Activated T-cell treated with anti-CD3 and anti-CD28 coated beads, Interleukin-2, amount 50 U/mL, for 72 hours (primary cell): ENCODE data around the gene ZNF516. TPM values are rescaled to one million over a fixed set of nuclear protein-coding genes. Genes with fewer than 3 reads are reported as not detected.

Source experiments
- ATAC-seq, 2 donors: fragments of 150-1000 bp; cut with Tn5 transposase; replicated peaks in 1 of 2; 2 replicates each; pipeline ENCODE4 v1.10.0; 2021; ENCODE audit warnings: moderate library complexity in 2 of 2, mild to moderate bottlenecking in 1 of 2
- DNase-seq, 2 donors: peaks; one replicate each; pipeline ENCODE4 v3.0.0; 2021 to 2022; ENCODE audit warnings: mixed read lengths in 1 of 2
- H3K27ac Mint-ChIP-seq: one replicate; pipeline ENCODE4 v1.8.0; 2022; ENCODE audit warnings: mild to moderate bottlenecking, moderate library complexity, mixed read lengths
- H3K27me3 Mint-ChIP-seq: one replicate; pipeline ENCODE4 v1.8.0; 2022; ENCODE audit warnings: low read depth, mixed read lengths
- H3K36me3 Mint-ChIP-seq, 2 donors: one replicate each; pipeline ENCODE4 v1.8.0; 2022; ENCODE audit warnings: mixed read lengths in 2 of 2, mild to moderate bottlenecking in 1 of 2; ENCODE audit not compliant: insufficient read depth in 2 of 2
- H3K4me1 Mint-ChIP-seq: one replicate; pipeline ENCODE4 v1.8.0; 2022; ENCODE audit warnings: low read depth, mixed read lengths
- H3K4me3 Mint-ChIP-seq, 2 donors: one replicate each; pipeline ENCODE4 v1.8.0; 2022; ENCODE audit warnings: mild to moderate bottlenecking in 2 of 2, mixed read lengths in 2 of 2, moderate library complexity in 2 of 2
- H3K9me3 Mint-ChIP-seq, 2 donors: one replicate each; pipeline ENCODE4 v1.8.0; 2022; ENCODE audit warnings: mixed read lengths in 2 of 2
- total RNA-seq, 2 donors: library from RNA; stranded (reverse); gene quantifications; one replicate each; pipeline ENCODE4 v1.2.3, GENCODE V29; 2022

Gene ZNF516
- total RNA-seq, 2 donors from 2014 or later, result 13.2 to 13.9 TPM

GRCh38 chr18:76368976-76369375, 126.1 kb downstream of the ZNF516 start:
- DNase-seq (no peak), ATAC-seq (no peak)
- Mint-ChIP-seq H3K27ac (no peak overlapping the region), H3K4me1 (peaks cover 37% of the 10 kb centered on the region), H3K36me3 (peaks cover 0 to 4% of the 10 kb centered on the region in 2 donors), H3K4me3 (no peak overlapping the region), H3K9me3 (no peaks in the 10 kb centered on the region), H3K27me3 (peaks cover 11% of the 10 kb centered on the region)

DNA sequence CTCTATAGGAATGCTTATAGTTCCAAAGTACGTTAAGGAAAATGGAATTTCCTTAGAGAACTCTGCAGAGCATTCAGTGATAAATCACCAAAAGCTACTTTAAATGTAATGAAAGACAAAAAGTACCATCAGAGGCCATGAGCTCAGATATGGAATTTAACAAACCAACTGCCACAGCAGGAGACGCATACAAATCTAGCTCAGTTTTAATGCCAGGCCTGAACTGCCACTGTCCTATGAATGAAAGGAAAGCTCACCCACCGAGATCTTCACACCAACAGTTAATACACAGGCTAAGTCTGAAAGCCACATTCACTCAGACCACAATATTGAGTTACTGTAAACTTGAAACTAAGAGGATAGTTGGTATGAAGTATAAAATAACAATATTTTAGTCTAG, 126.8 kb downstream of the ZNF516 start:
- Mint-ChIP-seq H3K27me3 (peaks cover 9% of the 10 kb centered on the region), H3K27ac (no peak overlapping the region), H3K4me1 (peaks cover 35% of the 10 kb centered on the region), H3K9me3 (no peaks in the 10 kb centered on the region), H3K4me3 (no peak overlapping the region), H3K36me3 (peaks cover 0 to 2% of the 10 kb centered on the region in 2 donors)
- DNase-seq (no peak), ATAC-seq (no peak)

DNA sequence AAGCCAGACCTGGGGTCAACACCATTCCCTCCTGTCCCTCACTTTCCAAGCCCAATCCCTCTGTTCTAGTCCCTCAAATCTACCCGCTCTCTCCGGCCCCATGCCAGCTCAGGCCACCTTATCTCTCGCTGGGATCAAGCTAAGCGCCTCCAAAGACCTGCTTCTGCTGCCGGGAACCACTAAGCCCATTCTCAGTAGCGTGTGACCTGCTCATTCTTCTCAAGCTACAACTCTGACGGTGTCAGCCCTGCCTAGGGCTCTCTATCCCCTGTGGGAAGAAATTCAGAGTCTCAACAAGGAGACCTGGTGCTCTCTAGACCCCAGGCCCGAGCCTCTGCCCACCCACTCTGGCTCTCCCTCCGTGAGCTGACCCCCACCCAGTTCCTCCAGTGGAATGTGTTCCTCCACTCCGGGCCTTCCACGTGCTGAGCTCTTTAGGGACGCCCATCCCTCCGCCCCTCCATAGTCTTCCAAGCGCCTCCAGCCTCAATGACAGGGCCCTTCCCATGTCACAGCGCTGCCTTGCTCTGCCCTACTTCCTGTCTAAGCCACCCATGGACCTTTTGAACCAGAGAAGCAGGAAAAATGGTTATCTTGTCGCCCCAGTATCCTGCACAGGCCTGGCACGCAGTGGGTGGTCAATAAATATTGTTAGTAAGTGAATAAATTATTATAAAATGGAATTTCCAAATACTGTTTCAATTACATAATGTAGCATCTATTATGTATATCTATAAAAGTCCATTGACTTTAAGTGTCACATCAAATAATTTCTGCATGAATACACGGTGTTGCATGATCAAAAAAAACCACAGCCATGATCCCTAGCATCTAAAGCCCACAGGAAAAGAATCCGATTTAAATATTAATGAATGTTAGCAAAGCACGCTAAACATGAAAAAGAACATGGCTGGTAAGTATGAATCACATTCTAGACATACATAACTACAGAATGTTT, 127.6 kb downstream of the ZNF516 start:
- H3K4me3 Mint-ChIP-seq, result no peak overlapping the region
- H3K9me3 Mint-ChIP-seq, result no peaks in the 10 kb centered on the region
- no peak for DNase-seq
- H3K36me3 Mint-ChIP-seq, result no peaks in the 10 kb centered on the region
- peaks cover 31% of the 10 kb centered on the region for H3K4me1 Mint-ChIP-seq
- no peak for ATAC-seq
- H3K27me3 Mint-ChIP-seq, result peaks cover 1% of the 10 kb centered on the region
- H3K27ac Mint-ChIP-seq, result no peak overlapping the region

- Mint-ChIP-seq H3K27me3 (no peaks in the 10 kb centered on the region), H3K9me3 (no peaks in the 10 kb centered on the region), H3K4me3 (peak overlapping the region; percentile 24 to 47), H3K4me1 (peaks cover 30% of the 10 kb centered on the region), H3K36me3 (no peaks in the 10 kb centered on the region), H3K27ac (no peak overlapping the region)
- ATAC-seq (no peak), DNase-seq (no peak)
Measured at GRCh38 chr18:76365561-76365960, 129.5 kb downstream of the ZNF516 start.

DNA sequence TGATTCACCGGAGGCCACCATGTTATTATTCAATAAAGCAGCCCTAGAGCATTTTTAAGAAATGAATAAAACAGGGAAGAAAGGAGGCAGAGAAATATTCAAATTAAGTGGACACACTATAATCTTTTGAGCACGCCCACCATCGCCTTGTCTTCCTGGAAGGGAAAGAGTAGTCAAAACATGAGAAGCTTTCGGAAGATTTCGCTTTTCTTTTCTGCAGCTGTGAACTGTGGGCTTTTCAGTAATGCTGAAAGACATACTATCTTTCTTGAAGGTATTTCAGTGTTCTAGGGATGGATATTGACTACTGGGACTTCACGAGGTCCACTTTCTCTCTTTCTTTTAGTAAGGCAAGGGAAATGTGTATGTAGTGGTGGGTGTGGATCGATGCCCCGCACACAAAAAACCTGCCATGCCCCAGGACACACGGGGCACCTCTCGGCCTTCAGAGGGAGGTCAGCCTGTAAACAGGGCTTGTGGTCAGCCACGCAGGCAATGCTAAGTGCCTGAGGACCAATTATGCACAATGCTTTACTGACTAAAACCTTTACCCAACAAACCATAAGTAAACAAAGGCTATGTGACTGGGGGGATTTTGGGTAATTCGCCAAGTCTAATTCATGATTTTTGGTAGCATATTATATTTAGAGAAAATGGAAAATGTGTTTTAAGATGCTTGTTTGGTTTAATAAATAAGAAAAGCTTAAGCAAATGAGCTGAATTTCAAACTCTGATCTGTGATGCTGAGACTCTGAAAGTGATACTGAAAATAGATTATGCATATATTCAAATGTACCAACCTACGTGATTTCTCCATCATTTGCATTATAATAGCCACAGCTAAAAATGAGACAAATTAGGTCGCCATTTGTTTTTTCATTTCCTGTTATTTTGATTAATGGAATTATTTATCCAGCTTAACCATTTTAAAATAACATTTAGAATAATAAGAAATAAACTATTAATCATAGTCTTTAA, 130.5 kb downstream of the ZNF516 start:
- peak; percentile 83 to 88 for ATAC-seq
- Mint-ChIP-seq H3K4me3 (peak overlapping the region; percentile 41 to 74), H3K36me3 (no peaks in the 10 kb centered on the region), H3K27me3 (no peaks in the 10 kb centered on the region), H3K4me1 (peaks cover 30% of the 10 kb centered on the region), H3K9me3 (no peaks in the 10 kb centered on the region), H3K27ac (peak overlapping the region; percentile 61)
- DNase-seq, result peak; percentile 33 to 38

DNA sequence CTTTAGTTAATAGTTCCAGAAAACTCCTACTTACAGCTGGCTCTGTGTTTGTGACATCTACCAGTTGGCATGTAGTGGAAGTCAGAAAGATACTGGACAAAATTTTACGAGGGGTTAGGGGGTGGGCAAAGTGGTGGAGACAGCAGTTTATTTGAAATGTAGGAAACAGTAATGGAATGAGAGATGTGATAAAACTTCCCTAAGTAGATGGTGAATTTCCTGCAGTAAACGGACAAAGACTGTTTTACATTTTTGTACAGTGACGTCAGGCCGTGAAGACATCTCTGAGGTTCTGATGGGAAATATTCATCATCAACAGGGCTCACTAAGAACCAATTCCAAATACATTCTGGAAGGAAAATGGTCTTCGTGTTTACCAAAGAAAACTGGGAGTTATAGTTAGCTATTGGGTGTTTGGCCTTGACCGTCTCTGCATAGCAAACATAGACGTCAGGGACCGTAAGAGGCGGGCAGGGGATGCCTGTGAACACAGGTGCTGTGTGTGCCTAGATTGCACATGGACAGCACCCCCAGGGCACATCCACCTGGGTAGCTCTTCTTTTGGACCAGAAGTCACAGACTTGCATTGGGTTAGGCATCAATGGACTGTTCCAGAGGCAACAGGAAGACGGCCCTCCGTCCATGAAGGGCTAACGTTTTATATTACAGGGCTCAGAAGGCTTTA, 131.5 kb downstream of the ZNF516 start:
- Mint-ChIP-seq H3K4me1 (peaks cover 30% of the 10 kb centered on the region), H3K4me3 (peak overlapping the region in 1 of 2 donors; percentile 74), H3K27me3 (no peaks in the 10 kb centered on the region), H3K36me3 (no peaks in the 10 kb centered on the region), H3K9me3 (no peaks in the 10 kb centered on the region), H3K27ac (no peak overlapping the region)
- ATAC-seq (peak in 1 of 2 donors; percentile 3), DNase-seq (no peak)

DNA sequence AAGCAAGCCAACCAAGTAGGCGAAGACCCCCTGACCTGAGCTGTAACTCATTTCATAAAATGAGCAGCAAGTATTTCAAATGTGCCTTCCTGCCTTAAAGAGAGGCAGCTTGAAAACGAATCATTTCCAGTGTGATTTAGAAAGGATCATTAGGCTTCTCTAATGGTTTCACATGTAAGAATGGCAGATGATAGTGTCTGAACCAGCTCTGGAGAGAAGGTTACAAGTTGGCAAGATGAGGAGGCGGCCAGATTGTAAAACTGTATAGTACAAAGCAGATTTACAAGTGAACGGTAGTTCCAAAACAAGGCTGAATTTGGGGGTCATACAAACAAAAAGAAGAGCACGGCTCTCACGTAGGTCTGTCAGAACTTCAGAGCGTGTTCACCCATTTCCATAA, 132.4 kb downstream of the ZNF516 start:
- Mint-ChIP-seq H3K36me3 (no peaks in the 10 kb centered on the region), H3K27me3 (no peaks in the 10 kb centered on the region), H3K27ac (no peak overlapping the region), H3K4me3 (no peak overlapping the region), H3K9me3 (no peaks in the 10 kb centered on the region), H3K4me1 (peaks cover 30% of the 10 kb centered on the region)
- ATAC-seq (no peak), DNase-seq (no peak)

GRCh38 chr18:76361219-76361618, 133.8 kb downstream of the ZNF516 start:
- Mint-ChIP-seq H3K4me3 (no peak overlapping the region), H3K36me3 (peaks cover 0 to 2% of the 10 kb centered on the region in 2 donors), H3K27ac (no peak overlapping the region), H3K4me1 (peaks cover 24% of the 10 kb centered on the region), H3K9me3 (no peaks in the 10 kb centered on the region), H3K27me3 (no peaks in the 10 kb centered on the region)
- DNase-seq (no peak), ATAC-seq (no peak)

- no peak for ATAC-seq
- Mint-ChIP-seq H3K36me3 (peaks cover 0 to 2% of the 10 kb centered on the region in 2 donors), H3K9me3 (no peaks in the 10 kb centered on the region), H3K4me1 (peaks cover 17% of the 10 kb centered on the region), H3K4me3 (no peak overlapping the region), H3K27me3 (no peaks in the 10 kb centered on the region), H3K27ac (no peak overlapping the region)
- no peak for DNase-seq
Measured at GRCh38 chr18:76359909-76360308, 135.1 kb downstream of the ZNF516 start.

- H3K4me1 Mint-ChIP-seq, result peaks cover 7% of the 10 kb centered on the region
- no peak overlapping the region for H3K27ac Mint-ChIP-seq
- peaks cover 1 to 4% of the 10 kb centered on the region in 2 donors for H3K9me3 Mint-ChIP-seq
- no peaks in the 10 kb centered on the region for H3K27me3 Mint-ChIP-seq
- H3K36me3 Mint-ChIP-seq, result peaks cover 2 to 8% of the 10 kb centered on the region in 2 donors
- DNase-seq (no peak), ATAC-seq (no peak)
- H3K4me3 Mint-ChIP-seq, result no peak overlapping the region
Measured at GRCh38 chr18:76358774-76359173, 136.3 kb downstream of the ZNF516 start.

DNA sequence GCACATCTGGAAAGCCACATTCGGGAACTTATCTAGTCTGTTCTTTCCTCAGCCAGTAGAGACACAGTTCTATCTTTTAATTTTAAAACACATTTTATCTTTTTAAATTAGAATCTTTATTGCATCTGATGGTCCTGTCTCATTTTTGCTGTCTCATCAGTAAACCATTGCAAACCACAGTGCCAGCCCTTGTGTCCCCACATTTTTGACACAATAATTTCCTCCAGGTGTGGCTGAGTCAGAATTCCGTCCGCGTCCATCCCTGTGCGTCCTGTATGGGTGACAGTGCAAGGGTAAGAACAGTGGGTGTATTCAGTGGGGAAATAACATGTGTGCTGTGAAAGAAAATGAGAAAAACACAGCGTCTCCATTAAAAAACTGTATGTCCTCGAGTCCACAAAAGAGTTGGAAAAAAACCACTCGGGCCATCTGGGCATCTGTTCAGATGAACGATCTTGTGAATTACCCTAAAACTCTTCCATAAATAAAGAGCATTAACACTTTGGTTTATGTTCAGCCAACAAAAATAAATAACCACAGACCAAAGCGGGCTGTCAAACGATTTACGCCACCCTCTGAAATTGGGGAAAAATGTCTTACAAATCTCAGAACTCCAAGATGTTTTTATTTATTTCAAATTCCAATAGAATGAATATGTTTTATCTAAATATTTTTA, 137.3 kb downstream of the ZNF516 start:
- ATAC-seq (no peak), DNase-seq (no peak)
- no peak overlapping the region for H3K27ac Mint-ChIP-seq
- H3K9me3 Mint-ChIP-seq, result peaks cover 3 to 4% of the 10 kb centered on the region in 2 donors
- H3K4me3 Mint-ChIP-seq, result no peak overlapping the region
- H3K4me1 Mint-ChIP-seq, result no peaks in the 10 kb centered on the region
- peaks cover 2 to 13% of the 10 kb centered on the region in 2 donors for H3K36me3 Mint-ChIP-seq
- H3K27me3 Mint-ChIP-seq, result no peaks in the 10 kb centered on the region

DNA sequence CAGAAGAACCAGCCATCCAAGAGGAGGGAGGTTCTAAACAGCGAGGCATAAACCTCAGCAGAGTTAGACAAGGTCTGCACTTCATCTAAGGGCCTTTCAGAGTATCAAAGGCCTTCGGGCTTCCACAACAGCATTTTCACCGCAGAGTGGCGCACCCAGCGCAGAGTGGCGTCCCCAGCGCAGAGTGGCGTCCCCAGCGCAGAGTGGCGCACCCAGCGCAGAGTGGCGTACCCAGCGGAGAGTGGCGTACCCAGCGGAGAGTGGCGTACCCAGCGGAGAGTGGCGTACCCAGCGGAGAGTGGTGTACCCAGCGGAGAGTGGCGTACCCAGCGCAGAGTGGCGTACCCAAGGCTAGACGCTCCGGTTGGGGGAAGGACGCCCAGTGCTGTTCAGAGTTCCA, 137.9 kb downstream of the ZNF516 start:
- ATAC-seq (no peak), DNase-seq (no peak)
- no peak overlapping the region for H3K4me3 Mint-ChIP-seq
- H3K36me3 Mint-ChIP-seq, result peaks cover 2 to 13% of the 10 kb centered on the region in 2 donors
- H3K9me3 Mint-ChIP-seq, result peaks cover 3 to 4% of the 10 kb centered on the region in 2 donors
- no peaks in the 10 kb centered on the region for H3K4me1 Mint-ChIP-seq
- H3K27me3 Mint-ChIP-seq, result no peaks in the 10 kb centered on the region
- no peak overlapping the region for H3K27ac Mint-ChIP-seq
